LNCaP clone FGC (cell line): ENCODE data around the gene POLG2.

Source experiments
- DNase-seq: peaks from one replicate; pipeline ENCODE4 v3.0.0-alpha.2; 2011; ENCODE audit warnings: low read depth
- H3K4me3 ChIP-seq: 2 replicates; pipeline ENCODE4 v1.5.1; 2011; ENCODE audit warnings: mild to moderate bottlenecking, low read depth, low read length, control low read depth
- TF ChIP-seq, protein P1 (sequence below): IDR thresholded peaks from 2 replicates; pipeline ENCODE4 v1.5.1; 2012; ENCODE audit warnings: mild to moderate bottlenecking; ENCODE audit not compliant: control insufficient read depth, insufficient read depth; ENCODE audit errors: extremely low read depth

Gene POLG2

GRCh38 chr17:64506201-64506575, 9.3 kb upstream of the POLG2 start, which contains the start of gene DDX5:
Gene DDX5, minus strand, starts transcription at chr17:64506289. Its CDS starts 170 bp downstream, at chr17:64506119.
- DNase-seq, result no peak
- H3K4me3 ChIP-seq, result peak within 1 kb of the TSS; percentile 81
- TF ChIP-seq, protein P1, sequence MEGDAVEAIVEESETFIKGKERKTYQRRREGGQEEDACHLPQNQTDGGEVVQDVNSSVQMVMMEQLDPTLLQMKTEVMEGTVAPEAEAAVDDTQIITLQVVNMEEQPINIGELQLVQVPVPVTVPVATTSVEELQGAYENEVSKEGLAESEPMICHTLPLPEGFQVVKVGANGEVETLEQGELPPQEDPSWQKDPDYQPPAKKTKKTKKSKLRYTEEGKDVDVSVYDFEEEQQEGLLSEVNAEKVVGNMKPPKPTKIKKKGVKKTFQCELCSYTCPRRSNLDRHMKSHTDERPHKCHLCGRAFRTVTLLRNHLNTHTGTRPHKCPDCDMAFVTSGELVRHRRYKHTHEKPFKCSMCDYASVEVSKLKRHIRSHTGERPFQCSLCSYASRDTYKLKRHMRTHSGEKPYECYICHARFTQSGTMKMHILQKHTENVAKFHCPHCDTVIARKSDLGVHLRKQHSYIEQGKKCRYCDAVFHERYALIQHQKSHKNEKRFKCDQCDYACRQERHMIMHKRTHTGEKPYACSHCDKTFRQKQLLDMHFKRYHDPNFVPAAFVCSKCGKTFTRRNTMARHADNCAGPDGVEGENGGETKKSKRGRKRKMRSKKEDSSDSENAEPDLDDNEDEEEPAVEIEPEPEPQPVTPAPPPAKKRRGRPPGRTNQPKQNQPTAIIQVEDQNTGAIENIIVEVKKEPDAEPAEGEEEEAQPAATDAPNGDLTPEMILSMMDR, result no peak

DNA sequence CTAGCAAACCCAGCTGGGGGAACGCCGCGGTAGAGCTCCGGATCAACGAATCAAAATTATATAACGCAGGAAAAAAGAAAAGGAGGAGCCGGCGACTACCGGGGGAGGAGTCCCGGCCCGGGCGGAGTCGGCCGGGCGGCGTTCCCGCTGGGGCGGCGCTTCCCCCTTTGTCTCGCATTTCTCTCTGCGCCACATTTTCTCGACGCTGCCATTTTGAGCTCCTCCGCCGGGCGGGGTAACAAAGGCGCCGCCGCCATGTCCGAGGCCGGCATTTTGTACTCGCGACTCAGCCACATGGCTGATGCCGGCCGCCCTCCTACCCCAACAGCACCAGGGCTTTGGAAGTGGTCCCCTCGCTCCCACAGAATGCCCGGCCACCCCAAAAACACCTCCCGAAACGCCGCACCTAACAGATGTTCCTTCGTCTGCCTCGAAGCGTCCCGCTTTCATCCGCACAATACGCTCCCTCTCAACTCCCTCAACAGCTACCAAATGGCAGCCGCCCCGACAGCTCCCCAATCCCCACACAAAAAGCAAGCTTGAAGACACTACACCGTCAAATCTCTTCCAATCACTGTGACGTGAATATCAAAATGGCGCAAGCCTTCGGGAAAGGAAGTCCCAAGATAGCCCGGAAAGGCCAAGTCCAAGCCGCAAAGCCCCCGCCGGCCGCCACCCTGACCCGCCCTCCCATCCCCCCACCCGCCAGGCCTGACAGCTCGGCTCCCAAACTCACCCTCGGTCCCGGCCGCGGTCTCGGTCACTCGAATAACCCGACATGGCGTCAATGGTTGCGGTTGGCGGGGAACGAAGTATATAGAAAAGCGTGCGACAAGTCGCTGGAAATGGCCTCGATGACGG, 8.7 kb upstream of the POLG2 start:
- TF ChIP-seq, protein P1, result no peak
- peak overlapping the region; percentile 81 for H3K4me3 ChIP-seq
- DNase-seq, result peak; percentile 64

DNA sequence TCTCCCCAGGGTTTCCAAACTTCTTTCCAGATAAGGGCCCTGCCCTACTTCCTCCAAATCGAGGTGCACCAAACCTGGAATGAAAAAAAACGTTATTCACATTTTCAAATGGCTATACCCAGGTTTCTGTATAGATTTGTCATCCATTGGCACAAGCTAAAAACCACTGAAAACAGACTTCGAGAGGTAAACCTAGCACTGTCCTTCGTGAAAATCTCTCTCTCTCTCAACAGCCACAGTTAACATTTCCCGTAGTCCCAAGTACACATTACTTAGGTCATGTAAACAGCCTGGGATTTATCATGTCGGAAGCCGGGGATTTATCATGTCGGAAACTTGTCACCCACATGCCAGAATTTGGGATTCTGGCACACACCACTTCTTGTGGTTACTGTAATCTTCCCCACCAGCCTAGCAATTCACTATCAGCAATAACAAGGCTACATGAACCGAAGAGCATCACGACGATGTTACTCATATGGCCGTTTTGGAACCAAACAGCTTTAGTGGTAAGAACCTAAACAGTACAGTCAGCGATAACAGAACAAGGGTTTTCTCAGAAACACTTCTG, 8.0 kb upstream of the POLG2 start:
- H3K4me3 ChIP-seq, result peak overlapping the region; percentile 81
- TF ChIP-seq, protein P1, result no peak
- DNase-seq, result no peak

- H3K4me3 ChIP-seq, result peak overlapping the region; percentile 81
- TF ChIP-seq, protein P1, result no peak
- no peak for DNase-seq
Observed at GRCh38 chr17:64503821-64504768, 7.2 kb upstream of the POLG2 start.

GRCh38 chr17:64503341-64503740, 6.5 kb upstream of the POLG2 start:
- TF ChIP-seq, protein P1, result no peak
- no peak overlapping the region for H3K4me3 ChIP-seq

DNA sequence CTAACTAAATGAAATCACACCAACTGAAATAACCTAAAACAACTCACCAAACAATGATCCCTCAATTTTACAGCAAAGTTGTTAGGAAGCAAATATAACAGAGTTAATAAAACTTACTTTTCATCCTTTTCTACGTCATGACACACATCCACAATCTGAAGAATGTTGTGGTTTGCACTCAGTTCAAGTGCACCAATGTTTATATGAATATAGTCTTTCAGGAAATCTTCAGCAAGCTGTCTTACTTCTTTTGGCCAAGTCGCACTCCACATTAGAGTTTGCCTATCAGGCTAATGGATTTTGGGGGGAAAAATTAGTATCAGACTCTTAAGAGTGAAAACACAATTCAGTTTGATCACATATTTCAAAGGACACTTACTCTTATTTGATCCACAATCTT, 6.0 kb upstream of the POLG2 start:
- TF ChIP-seq, protein P1, result no peak
- no peak overlapping the region for H3K4me3 ChIP-seq
- no peak for DNase-seq

More at GRCh38 chr17:64503341-64503740, 6.5 kb upstream of the POLG2 start:
- no peak for DNase-seq
